OCI-LY7 (cell line): Measurements from ENCODE around the gene IGFBP1. TPM values are rescaled to one million over a fixed set of nuclear protein-coding genes. Genes with fewer than 3 reads are reported as not detected.

Experiments
- BruUV-seq: library from RNA; stranded (reverse); fragments of 400-500 nt; replicated peaks from 2 replicates; lab custom pipeline; 2021; lab: Mats Ljungman, UMichigan
- CTCF ChIA-PET: fragments of 300-600 bp; sonication (Branson Sonifier 250); formaldehyde crosslinking; loops from one replicate; lab custom pipeline; 2022; ENCODE audit warnings: antibody characterized with exemption; ENCODE audit not compliant: unreplicated experiment; lab: Charles Lee
- POLR2A ChIA-PET: fragments of 300-600 bp; sonication (Branson Sonifier 250); formaldehyde crosslinking; loops from one replicate; lab custom pipeline; 2022; ENCODE audit warnings: antibody characterized with exemption; lab: Charles Lee
- DNase-seq: peaks from one replicate; pipeline ENCODE4 v3.0.0-alpha.2; 2015; ENCODE audit warnings: low spot score
- H2AFZ ChIP-seq: fragments of 200-600 bp; sonication (generic), shearing (Covaris generic); 2 replicates; pipeline ENCODE4 v1.6.1; 2014; ENCODE audit warnings: mild to moderate bottlenecking, antibody characterized with exemption, low read length, moderate library complexity
- H3K27ac ChIP-seq: fragments of 200-600 bp; sonication (generic); 2 replicates; pipeline ENCODE4 v1.5.1; 2014; ENCODE audit warnings: mixed run types, low read depth, mild to moderate bottlenecking, moderate library complexity, low read length, inconsistent platforms; ENCODE audit not compliant: poor library complexity, severe bottlenecking
- H3K36me3 ChIP-seq: fragments of 200-600 bp; sonication (generic); 2 replicates; pipeline ENCODE4 v1.6.1; 2014; ENCODE audit warnings: mild to moderate bottlenecking, antibody characterized with exemption, low read length, moderate library complexity, mixed read lengths; ENCODE audit not compliant: insufficient read depth
- H3K4me1 ChIP-seq: fragments of 200-600 bp; sonication (generic); 2 replicates; pipeline ENCODE4 v1.5.1; 2014; ENCODE audit warnings: mild to moderate bottlenecking, low read length; ENCODE audit not compliant: insufficient read depth, poor library complexity, severe bottlenecking
- H3K4me2 ChIP-seq: fragments of 200-600 bp; sonication (generic); 2 replicates; pipeline ENCODE4 v1.6.1; 2014; ENCODE audit warnings: mild to moderate bottlenecking, low read length
- H3K4me3 ChIP-seq: fragments of 200-600 bp; sonication (generic); 2 replicates; pipeline ENCODE4 v1.5.1; 2014; ENCODE audit warnings: mild to moderate bottlenecking, low read depth, low read length; ENCODE audit not compliant: poor library complexity, severe bottlenecking
- H3K79me2 ChIP-seq: fragments of 200-600 bp; sonication (generic); 2 replicates; pipeline ENCODE4 v1.6.1; 2016; ENCODE audit warnings: low read depth, mild to moderate bottlenecking, low read length, moderate library complexity, mixed read lengths; ENCODE audit not compliant: insufficient read depth
- H3K9me2 ChIP-seq: fragments of 200-600 bp; sonication (generic); 2 replicates; pipeline ENCODE4 v1.6.1; 2016; ENCODE audit warnings: mild to moderate bottlenecking, low read length, mixed read lengths; ENCODE audit not compliant: insufficient read depth
- H3K9me3 ChIP-seq: fragments of 200-600 bp; sonication (generic); 2 replicates; pipeline ENCODE4 v1.6.1; 2014; ENCODE audit warnings: mild to moderate bottlenecking, mixed run types, low read length, mixed read lengths
- H4K20me1 ChIP-seq: fragments of 200-600 bp; sonication (generic); 2 replicates; pipeline ENCODE4 v1.6.1; 2014; ENCODE audit warnings: mild to moderate bottlenecking, antibody characterized with exemption, low read length, moderate library complexity, mixed read lengths; ENCODE audit not compliant: insufficient read depth
- EZH2phosphoT487 ChIP-seq: fragments of 200-600 bp; sonication (generic); IDR thresholded peaks from 2 replicates; pipeline ENCODE4 v1.6.1; 2018; ENCODE audit warnings: low read depth, borderline replicate concordance, mild to moderate bottlenecking, mixed run types, antibody characterized with exemption, low read length, moderate library complexity, mixed read lengths
- intact Hi-C: fragments of 100-400 bp; cut with micrococcal nuclease; formaldehyde crosslinking; loops from one replicate; pipeline ENCODE4 v1.10.0; 2022; ENCODE audit not compliant: unreplicated experiment
- total RNA-seq, 2 experiments: library from RNA; depleted of rRNA in 1 of 2; stranded (reverse); fragments of >200 nt in 1 of 2; shearing (Covaris generic) in 1 of 2; gene quantifications; 2 replicates each; pipeline ENCODE4 v1.2.3, GENCODE V29; 2014 to 2022
- TF ChIP-seq, protein P1 (sequence below): fragments of 200-600 bp; sonication (generic); conservative IDR thresholded peaks from 2 replicates; pipeline ENCODE4 v1.5.1; 2014; ENCODE audit warnings: mild to moderate bottlenecking, antibody characterized with exemption, low read length, moderate library complexity, mixed read lengths

IGFBP1 gene
- total RNA-seq, 2 experiments from 2014 or later: not detected

DNA sequence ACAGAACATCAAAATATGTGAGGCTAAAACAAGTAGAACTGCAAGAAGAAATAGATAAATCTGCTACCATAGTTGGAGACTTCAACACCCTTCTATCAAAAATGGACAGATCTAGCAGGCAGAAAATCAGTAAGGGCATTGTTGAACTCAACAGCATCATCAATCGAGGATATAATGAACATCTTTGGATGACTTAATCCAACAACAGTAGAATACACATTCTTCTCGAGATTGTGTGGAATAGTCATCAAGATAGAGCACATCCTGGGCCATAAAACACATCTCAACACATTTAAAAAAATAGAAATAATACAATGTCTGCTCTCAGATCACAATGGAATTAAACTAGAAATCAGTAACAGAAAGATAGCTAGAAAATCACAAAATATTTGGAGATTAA, 9.9 kb downstream of the IGFBP1 start:
- Histone ChIP-seq H3K9me3 (no peaks in the 10 kb centered on the region), H3K4me2 (no peak overlapping the region), H3K4me3 (no peak overlapping the region), H3K4me1 (no peaks in the 10 kb centered on the region), H4K20me1 (no peaks in the 10 kb centered on the region), H2AFZ (no peak overlapping the region), H3K27ac (no peak overlapping the region), H3K9me2 (no peaks in the 10 kb centered on the region), H3K79me2 (no peaks in the 10 kb centered on the region), H3K36me3 (no peaks in the 10 kb centered on the region)
- POLR2A ChIA-PET: no interaction called here
- BruUV-seq: no TSS peak
- intact Hi-C loops: no loop called here
- no peak for DNase-seq
- CTCF ChIA-PET: no interaction called here
- TF ChIP-seq, protein P1, sequence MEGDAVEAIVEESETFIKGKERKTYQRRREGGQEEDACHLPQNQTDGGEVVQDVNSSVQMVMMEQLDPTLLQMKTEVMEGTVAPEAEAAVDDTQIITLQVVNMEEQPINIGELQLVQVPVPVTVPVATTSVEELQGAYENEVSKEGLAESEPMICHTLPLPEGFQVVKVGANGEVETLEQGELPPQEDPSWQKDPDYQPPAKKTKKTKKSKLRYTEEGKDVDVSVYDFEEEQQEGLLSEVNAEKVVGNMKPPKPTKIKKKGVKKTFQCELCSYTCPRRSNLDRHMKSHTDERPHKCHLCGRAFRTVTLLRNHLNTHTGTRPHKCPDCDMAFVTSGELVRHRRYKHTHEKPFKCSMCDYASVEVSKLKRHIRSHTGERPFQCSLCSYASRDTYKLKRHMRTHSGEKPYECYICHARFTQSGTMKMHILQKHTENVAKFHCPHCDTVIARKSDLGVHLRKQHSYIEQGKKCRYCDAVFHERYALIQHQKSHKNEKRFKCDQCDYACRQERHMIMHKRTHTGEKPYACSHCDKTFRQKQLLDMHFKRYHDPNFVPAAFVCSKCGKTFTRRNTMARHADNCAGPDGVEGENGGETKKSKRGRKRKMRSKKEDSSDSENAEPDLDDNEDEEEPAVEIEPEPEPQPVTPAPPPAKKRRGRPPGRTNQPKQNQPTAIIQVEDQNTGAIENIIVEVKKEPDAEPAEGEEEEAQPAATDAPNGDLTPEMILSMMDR: no peak
- TF ChIP-seq EZH2phosphoT487: no peak

DNA sequence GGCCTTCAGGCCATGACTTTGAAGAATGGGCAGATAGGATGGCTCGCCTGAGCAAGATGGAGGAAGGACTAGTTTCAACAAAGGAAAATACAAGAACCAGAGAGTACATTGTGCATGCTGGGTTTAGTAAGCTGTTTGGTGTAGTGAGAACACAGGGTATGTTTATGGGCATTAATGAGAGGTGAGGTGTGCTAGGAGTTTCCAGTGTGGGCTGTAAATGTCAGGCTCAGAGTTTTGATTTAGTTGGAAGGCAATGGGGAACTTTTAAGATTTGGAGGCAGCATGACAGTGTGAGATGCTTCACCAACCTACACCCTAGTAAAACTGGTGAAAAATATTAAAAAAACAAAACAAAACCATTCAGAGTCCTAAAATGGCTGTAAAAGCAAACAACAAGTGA, 13.3 kb downstream of the IGFBP1 start:
- H3K27ac ChIP-seq: no peak overlapping the region
- H3K9me3 ChIP-seq: no peaks in the 10 kb centered on the region
- H3K9me2 ChIP-seq: no peaks in the 10 kb centered on the region
- H3K4me2 ChIP-seq: no peak overlapping the region
- no peak overlapping the region for H2AFZ ChIP-seq
- TF ChIP-seq, protein P1: no peak
- no peak for TF ChIP-seq EZH2phosphoT487
- no peaks in the 10 kb centered on the region for H4K20me1 ChIP-seq
- no peak overlapping the region for H3K4me3 ChIP-seq
- H3K36me3 ChIP-seq: no peaks in the 10 kb centered on the region
- BruUV-seq: no TSS peak
- intact Hi-C loops: no loop called here
- DNase-seq: no peak
- ChIA-PET CTCF (no interaction called here), POLR2A (no interaction called here)
- H3K4me1 ChIP-seq: no peaks in the 10 kb centered on the region
- H3K79me2 ChIP-seq: no peaks in the 10 kb centered on the region

DNA sequence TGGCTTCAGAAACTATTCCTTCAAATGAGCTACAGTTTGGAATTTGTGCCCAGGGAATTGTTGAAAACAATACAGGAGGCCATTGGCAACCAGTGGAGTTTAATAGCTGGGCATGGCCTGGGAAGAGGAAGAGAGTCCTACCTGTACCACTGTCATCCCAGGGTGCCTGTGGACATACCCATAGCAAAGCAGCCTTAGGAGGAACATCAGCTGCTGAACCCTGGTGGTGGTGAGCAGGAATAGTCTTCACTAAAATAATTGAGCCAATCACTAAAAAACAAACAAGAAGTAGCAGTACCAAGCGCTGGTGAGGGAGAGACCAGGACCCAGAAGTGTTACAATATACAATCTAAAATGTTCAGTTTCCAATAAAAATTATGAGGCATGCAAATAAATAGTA, 14.5 kb downstream of the IGFBP1 start:
- TF ChIP-seq EZH2phosphoT487: no peak
- TF ChIP-seq, protein P1: no peak
- intact Hi-C loops: no loop called here
- no peak for DNase-seq
- H2AFZ ChIP-seq: no peak overlapping the region
- ChIA-PET CTCF (no interaction called here), POLR2A (interaction anchor here (0.6 kb wide), 1 partner anchor 224 kb away, joined by 6 read pairs; no protein-coding TSS in a partner anchor)
- H3K9me2 ChIP-seq: no peaks in the 10 kb centered on the region
- no peak overlapping the region for H3K27ac ChIP-seq
- no peaks in the 10 kb centered on the region for H3K79me2 ChIP-seq
- BruUV-seq: no TSS peak
- no peaks in the 10 kb centered on the region for H3K4me1 ChIP-seq
- no peak overlapping the region for H3K4me3 ChIP-seq
- H3K4me2 ChIP-seq: no peak overlapping the region
- H3K36me3 ChIP-seq: no peaks in the 10 kb centered on the region
- H3K9me3 ChIP-seq: no peaks in the 10 kb centered on the region
- no peaks in the 10 kb centered on the region for H4K20me1 ChIP-seq
